Uterus (tissue), 4 donors: ENCODE data around the gene PDLIM7. TPM values are rescaled to one million over a fixed set of nuclear protein-coding genes. Genes with fewer than 3 reads are reported as not detected.

ENCODE experiments used
- DNase-seq, 2 donors: peaks; one replicate each; pipeline ENCODE4 v3.0.0-alpha.2; 2019 to 2020
- H3K27ac ChIP-seq, 2 donors: fragments of 200-600 bp; sonication (generic); 1 replicate in 1 of 2; 2 replicates in 1 of 2; pipeline ENCODE4 v1.5.1; 2016 to 2018
- H3K27me3 ChIP-seq, 2 donors: fragments of 200-600 bp; sonication (generic); one replicate each; pipeline ENCODE4 v1.5.1; 2018 to 2019; ENCODE audit warnings: control low read depth in 1 of 2
- H3K36me3 ChIP-seq, 2 donors: fragments of 200-600 bp; sonication (generic); one replicate each; pipeline ENCODE4 v1.5.1; 2019; ENCODE audit warnings: control low read depth in 1 of 2
- H3K4me1 ChIP-seq, 2 donors: fragments of 200-600 bp; sonication (generic); one replicate each; pipeline ENCODE4 v1.5.1; 2018 to 2019; ENCODE audit warnings: control low read depth in 1 of 2
- H3K4me3 ChIP-seq, 2 donors: fragments of 200-600 bp; sonication (generic); 1 replicate in 1 of 2; 2 replicates in 1 of 2; pipeline ENCODE4 v1.5.1; 2018 to 2019; ENCODE audit warnings: mild to moderate bottlenecking in 1 of 2
- H3K9me3 ChIP-seq, 2 donors: fragments of 200-600 bp; sonication (generic); one replicate each; pipeline ENCODE4 v1.5.1; 2019; ENCODE audit warnings: control low read depth in 1 of 2
- POLR2A ChIP-seq, 2 donors: fragments of 450-650 bp; IDR thresholded peaks; one replicate each; pipeline ENCODE4 v1.6.1; 2016; ENCODE audit warnings: antibody characterized with exemption in 2 of 2, mild to moderate bottlenecking in 1 of 2, moderate library complexity in 1 of 2
- intact Hi-C: fragments of 100-400 bp; cut with DNase I; formaldehyde crosslinking; loops from one replicate; pipeline ENCODE4 v1.15.1; 2023; ENCODE audit warnings: low total_unique reads
- total RNA-seq, 4 donors: library from RNA; depleted of rRNA in 3 of 4; stranded (reverse); fragments of >200 nt in 3 of 4; gene quantifications; one replicate each; pipeline versions ENCODE4 v1.1.0 to v1.2.4, GENCODE V29; 2014 to 2023
- TF ChIP-seq, protein P1 (sequence below), 4 experiments: fragments of 200-600 bp in 2 of 4; fragments of 450-650 bp in 2 of 4; sonication (generic) in 2 of 4; IDR thresholded peaks; one replicate each; pipeline ENCODE4 v1.5.1; 2016 to 2019; ENCODE audit warnings: antibody characterized with exemption in 4 of 4, mild to moderate bottlenecking in 2 of 4, moderate library complexity in 1 of 4
- donor health status: DM: yes; HTN: yes; CAD: no.

The PDLIM7 gene
- total RNA-seq, 4 donors from 2014 or later: 102 to 543 (median 193) TPM

DNA sequence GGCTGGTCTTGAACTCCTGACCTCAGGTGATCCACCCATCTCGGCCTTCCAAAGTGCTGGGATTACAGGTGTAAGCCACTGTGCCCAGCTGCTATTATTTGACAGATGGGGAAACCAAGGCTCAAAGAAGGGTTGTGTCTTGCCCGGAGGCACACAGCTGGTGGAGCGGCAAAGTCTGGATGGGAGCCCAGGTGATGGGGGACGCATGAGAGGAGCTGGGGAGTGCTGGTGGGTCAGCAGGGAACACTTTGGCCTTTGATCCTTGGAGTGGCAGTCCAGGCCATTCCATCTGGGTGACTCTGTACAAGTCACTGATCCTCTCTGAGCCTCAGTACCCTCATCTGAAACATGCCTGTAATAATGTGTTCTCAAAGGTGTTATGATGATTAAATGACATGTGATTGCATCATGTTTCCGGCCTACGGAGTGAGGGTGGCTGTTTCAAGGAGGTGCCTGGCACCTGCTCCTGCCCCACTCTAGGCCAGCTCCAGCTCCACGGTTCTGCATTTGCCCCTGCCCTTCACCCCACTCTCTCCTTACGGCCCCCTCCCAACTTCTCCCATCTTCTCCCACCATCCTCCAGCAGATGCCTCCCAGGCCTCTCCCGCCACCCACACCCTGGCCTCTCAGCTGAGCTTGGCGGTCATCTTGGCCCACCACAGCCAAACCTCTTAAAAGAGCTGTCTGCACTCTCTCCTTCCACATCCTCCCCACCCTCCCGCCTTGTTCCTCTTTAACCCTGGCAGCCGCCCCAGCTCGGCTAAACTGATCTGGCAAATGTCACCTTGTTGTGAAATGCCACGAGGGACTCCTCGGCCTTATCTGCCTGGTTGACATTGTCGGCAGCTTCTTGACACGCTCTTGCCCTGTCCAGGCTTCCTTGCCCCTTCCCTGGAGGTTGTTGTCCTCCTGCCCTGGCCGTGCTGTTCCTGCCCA lies 18.4 kb downstream of the PDLIM7 start:
- no peaks in the 10 kb centered on the region for H3K36me3 ChIP-seq
- H3K27me3 ChIP-seq: no peaks in the 10 kb centered on the region
- H3K4me1 ChIP-seq: peaks cover 0 to 25% of the 10 kb centered on the region in 2 donors
- peak; percentile 93 to 95 for DNase-seq
- intact Hi-C loops: no loop called here
- no peak for TF ChIP-seq POLR2A (IDR thresholded peaks at IDR 0.05)
- TF ChIP-seq, protein P1, sequence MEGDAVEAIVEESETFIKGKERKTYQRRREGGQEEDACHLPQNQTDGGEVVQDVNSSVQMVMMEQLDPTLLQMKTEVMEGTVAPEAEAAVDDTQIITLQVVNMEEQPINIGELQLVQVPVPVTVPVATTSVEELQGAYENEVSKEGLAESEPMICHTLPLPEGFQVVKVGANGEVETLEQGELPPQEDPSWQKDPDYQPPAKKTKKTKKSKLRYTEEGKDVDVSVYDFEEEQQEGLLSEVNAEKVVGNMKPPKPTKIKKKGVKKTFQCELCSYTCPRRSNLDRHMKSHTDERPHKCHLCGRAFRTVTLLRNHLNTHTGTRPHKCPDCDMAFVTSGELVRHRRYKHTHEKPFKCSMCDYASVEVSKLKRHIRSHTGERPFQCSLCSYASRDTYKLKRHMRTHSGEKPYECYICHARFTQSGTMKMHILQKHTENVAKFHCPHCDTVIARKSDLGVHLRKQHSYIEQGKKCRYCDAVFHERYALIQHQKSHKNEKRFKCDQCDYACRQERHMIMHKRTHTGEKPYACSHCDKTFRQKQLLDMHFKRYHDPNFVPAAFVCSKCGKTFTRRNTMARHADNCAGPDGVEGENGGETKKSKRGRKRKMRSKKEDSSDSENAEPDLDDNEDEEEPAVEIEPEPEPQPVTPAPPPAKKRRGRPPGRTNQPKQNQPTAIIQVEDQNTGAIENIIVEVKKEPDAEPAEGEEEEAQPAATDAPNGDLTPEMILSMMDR (IDR thresholded peaks at IDR 0.05): no peak
- no peaks in the 10 kb centered on the region for H3K9me3 ChIP-seq
- peak overlapping the region; percentile 77 to 86 for H3K27ac ChIP-seq
- no peak overlapping the region for H3K4me3 ChIP-seq

GRCh38 chr5:177477701-177478477 lies 19.5 kb downstream of the PDLIM7 start:
- H3K4me3 ChIP-seq: no peak overlapping the region
- H3K9me3 ChIP-seq: no peaks in the 10 kb centered on the region
- intact Hi-C loops: no loop called here
- H3K4me1 ChIP-seq: peaks cover 0 to 24% of the 10 kb centered on the region in 2 donors
- peak overlapping the region; percentile 77 to 86 for H3K27ac ChIP-seq
- TF ChIP-seq POLR2A (IDR thresholded peaks at IDR 0.05): no peak
- TF ChIP-seq, protein P1 (IDR thresholded peaks at IDR 0.05): no peak
- H3K27me3 ChIP-seq: no peaks in the 10 kb centered on the region
- no peaks in the 10 kb centered on the region for H3K36me3 ChIP-seq
- peak in 1 of 2 donors; percentile 30 for DNase-seq

- H3K27ac ChIP-seq: peak overlapping the region; percentile 77 to 86
- peaks cover 0 to 30% of the 10 kb centered on the region in 2 donors for H3K4me1 ChIP-seq
- peak; percentile 79 to 88 for DNase-seq
- no peak overlapping the region for H3K4me3 ChIP-seq
- H3K9me3 ChIP-seq: no peaks in the 10 kb centered on the region
- no peaks in the 10 kb centered on the region for H3K27me3 ChIP-seq
- no peaks in the 10 kb centered on the region for H3K36me3 ChIP-seq
- intact Hi-C loops: no loop called here
- TF ChIP-seq POLR2A (IDR thresholded peaks at IDR 0.05): peak in 1 of 2 donors; percentile 22
- TF ChIP-seq, protein P1 (IDR thresholded peaks at IDR 0.05): no peak
Measured at GRCh38 chr5:177476531-177477233, 20.7 kb downstream of the PDLIM7 start.

GRCh38 chr5:177475563-177476427 lies 21.6 kb downstream of the PDLIM7 start:
- peak overlapping the region; percentile 39 to 86 for H3K27ac ChIP-seq
- DNase-seq: peak in 1 of 2 donors; percentile 31
- TF ChIP-seq, protein P1 (IDR thresholded peaks at IDR 0.05): no peak
- TF ChIP-seq POLR2A (IDR thresholded peaks at IDR 0.05): no peak
- no peaks in the 10 kb centered on the region for H3K36me3 ChIP-seq
- H3K4me1 ChIP-seq: peaks cover 0 to 37% of the 10 kb centered on the region in 2 donors
- H3K9me3 ChIP-seq: no peaks in the 10 kb centered on the region
- no peak overlapping the region for H3K4me3 ChIP-seq
- H3K27me3 ChIP-seq: no peaks in the 10 kb centered on the region
- intact Hi-C loops: no loop called here
